Bronchial epithelial cell (primary cell): ENCODE measurements around the gene IL24. TPM values are rescaled to one million over a fixed set of nuclear protein-coding genes. Genes with fewer than 3 reads are reported as not detected.

Source experiments
- DNase-seq: peaks from one replicate; pipeline ENCODE4 v3.0.0-alpha.2; 2010; ENCODE audit warnings: low read depth
- FAIRE-seq: peaks from 2 replicates; lab custom pipeline; 2011; peaks lifted over from hg19 to GRCh38; lab: Jason Lieb, UNC
- H3K27me3 ChIP-seq: 2 replicates; pipeline ENCODE4 v1.5.1; 2011; ENCODE audit warnings: low read length; ENCODE audit not compliant: control insufficient read depth, insufficient read depth
- H3K36me3 ChIP-seq: 2 replicates; pipeline ENCODE4 v1.5.1; 2011; ENCODE audit warnings: low read length; ENCODE audit not compliant: control insufficient read depth, insufficient read depth
- H3K4me3 ChIP-seq: 2 replicates; pipeline ENCODE4 v1.5.1; 2011; ENCODE audit warnings: mild to moderate bottlenecking, low read depth, low read length, control low read depth
- total RNA-seq: library from RNA; depleted of rRNA; stranded (reverse); fragments of >200 nt; gene quantifications from 2 replicates; pipeline ENCODE4 v1.2.1, GENCODE V29; 2014
- TF ChIP-seq, protein P1 (sequence below): IDR thresholded peaks from 2 replicates; pipeline ENCODE4 v1.5.1; 2011; ENCODE audit warnings: mild to moderate bottlenecking, moderate library complexity, low read length, control low read depth, inconsistent platforms; ENCODE audit not compliant: insufficient read depth, severe bottlenecking

The IL24 gene
- total RNA-seq, 1 donor from 2014 or later = 0.26 TPM

- DNase-seq (no peak), FAIRE-seq (no peak)
- Histone ChIP-seq H3K4me3 (peak overlapping the region; percentile 42), H3K27me3 (no peaks in the 10 kb centered on the region), H3K36me3 (no peaks in the 10 kb centered on the region)
- TF ChIP-seq, protein P1, sequence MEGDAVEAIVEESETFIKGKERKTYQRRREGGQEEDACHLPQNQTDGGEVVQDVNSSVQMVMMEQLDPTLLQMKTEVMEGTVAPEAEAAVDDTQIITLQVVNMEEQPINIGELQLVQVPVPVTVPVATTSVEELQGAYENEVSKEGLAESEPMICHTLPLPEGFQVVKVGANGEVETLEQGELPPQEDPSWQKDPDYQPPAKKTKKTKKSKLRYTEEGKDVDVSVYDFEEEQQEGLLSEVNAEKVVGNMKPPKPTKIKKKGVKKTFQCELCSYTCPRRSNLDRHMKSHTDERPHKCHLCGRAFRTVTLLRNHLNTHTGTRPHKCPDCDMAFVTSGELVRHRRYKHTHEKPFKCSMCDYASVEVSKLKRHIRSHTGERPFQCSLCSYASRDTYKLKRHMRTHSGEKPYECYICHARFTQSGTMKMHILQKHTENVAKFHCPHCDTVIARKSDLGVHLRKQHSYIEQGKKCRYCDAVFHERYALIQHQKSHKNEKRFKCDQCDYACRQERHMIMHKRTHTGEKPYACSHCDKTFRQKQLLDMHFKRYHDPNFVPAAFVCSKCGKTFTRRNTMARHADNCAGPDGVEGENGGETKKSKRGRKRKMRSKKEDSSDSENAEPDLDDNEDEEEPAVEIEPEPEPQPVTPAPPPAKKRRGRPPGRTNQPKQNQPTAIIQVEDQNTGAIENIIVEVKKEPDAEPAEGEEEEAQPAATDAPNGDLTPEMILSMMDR = no peak
These were observed 12.7 kb downstream of the IL24 start for GRCh38 chr1:206909883-206910318.

DNA sequence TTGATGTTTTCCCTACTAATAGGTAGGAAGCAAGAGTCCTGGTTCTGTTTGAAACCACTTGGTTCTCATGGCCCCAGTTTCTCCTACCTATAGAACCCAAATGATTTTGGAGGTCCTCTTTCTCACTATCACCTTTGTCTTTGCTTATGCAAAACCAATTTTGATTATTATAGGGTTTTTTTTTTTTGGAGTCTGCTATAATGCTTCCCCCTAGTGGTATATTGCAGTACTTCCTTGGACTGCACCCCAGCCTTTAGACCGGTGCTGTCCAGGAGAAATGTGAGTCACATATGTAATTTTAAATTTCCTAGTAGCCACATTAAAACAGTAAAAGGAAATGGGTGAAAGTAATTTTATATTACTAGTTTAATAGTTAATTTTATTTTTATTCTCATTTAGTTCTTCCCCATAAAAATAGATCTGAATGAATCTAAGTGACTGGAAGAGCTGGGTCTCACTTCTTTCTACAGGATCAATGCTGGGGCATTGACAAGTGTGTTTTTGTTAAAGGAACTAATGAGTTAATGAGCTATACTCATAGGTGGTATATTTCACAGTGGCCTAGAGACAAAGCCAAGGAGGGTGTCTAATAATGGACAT lies 13.9 kb downstream of the IL24 start:
- Histone ChIP-seq H3K27me3 (no peaks in the 10 kb centered on the region), H3K36me3 (no peaks in the 10 kb centered on the region), H3K4me3 (no peak overlapping the region)
- TF ChIP-seq, protein P1 = peak; percentile 53
- FAIRE-seq = no peak
- DNase-seq = peak; percentile 75

GRCh38 chr1:206912445-206913095 lies 15.3 kb downstream of the IL24 start:
- no peak for FAIRE-seq
- peak; percentile 75 for DNase-seq
- H3K36me3 ChIP-seq = no peaks in the 10 kb centered on the region
- TF ChIP-seq, protein P1 = peak; percentile 73
- no peaks in the 10 kb centered on the region for H3K27me3 ChIP-seq
- H3K4me3 ChIP-seq = no peak overlapping the region

DNA sequence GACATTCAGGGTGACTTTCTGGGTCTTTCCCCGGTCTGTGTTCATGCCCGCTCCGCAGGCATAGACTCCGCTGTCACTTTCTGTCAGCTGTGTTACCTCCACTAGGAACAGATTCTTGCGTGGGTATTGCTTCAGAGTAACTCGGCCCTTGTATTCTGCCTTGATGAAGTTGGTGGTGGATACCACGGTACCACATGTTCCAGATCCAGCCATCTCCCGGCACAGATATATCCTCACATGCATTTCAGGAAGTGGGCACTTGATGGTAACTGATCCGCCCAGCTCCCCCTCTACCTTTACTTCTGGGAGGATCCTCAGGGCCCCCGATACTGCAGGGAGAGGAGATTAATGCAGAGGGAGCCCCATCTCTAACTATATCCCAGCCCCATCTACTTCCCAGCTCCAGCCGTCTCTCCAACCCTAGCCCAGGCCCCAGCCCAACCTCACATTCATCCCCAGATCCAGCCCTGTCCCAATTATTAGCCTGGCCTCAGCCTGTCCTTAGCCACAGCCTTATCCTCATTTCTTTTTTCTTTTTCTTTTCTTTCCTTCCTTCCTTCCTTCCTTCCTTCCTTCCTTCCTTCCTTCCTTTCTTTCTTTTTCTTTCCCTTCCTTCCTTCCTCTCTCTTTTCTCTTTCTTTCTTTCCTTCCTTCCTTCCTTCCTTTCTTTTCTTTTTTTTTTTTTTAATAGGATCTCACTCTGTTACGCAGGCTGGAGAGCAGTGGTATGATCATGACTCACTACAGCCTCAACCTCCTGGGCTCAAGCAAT lies 16.7 kb downstream of the IL24 start:
- H3K4me3 ChIP-seq = no peak overlapping the region
- no peaks in the 10 kb centered on the region for H3K27me3 ChIP-seq
- DNase-seq = no peak
- no peaks in the 10 kb centered on the region for H3K36me3 ChIP-seq
- TF ChIP-seq, protein P1 = no peak
- FAIRE-seq = no peak

- no peak overlapping the region for H3K4me3 ChIP-seq
- DNase-seq (no peak), FAIRE-seq (no peak)
- no peaks in the 10 kb centered on the region for H3K27me3 ChIP-seq
- TF ChIP-seq, protein P1 = no peak
- no peaks in the 10 kb centered on the region for H3K36me3 ChIP-seq
These were observed 17.9 kb downstream of the IL24 start for GRCh38 chr1:206915030-206915735.
